T-helper 17 cell (primary cell): ENCODE results near the gene DNAH12. TPM values are rescaled to one million over a fixed set of nuclear protein-coding genes. Genes with fewer than 3 reads are reported as not detected.
A peak's percentile ranks its signal among the peaks of the same experiment; 100 is the strongest.

Experiments
- ATAC-seq: fragments of 150-1000 bp; cut with Tn5 transposase; 2 replicates; pipeline ENCODE4 v1.10.0; 2021; ENCODE audit warnings: mild to moderate bottlenecking, moderate library complexity
- DNase-seq, 3 donors: peaks; one replicate each; pipeline versions ENCODE4 v3.0.0 to v3.0.0-alpha.2; 2020 to 2021
- H3K9me3 ChIP-seq: one replicate; pipeline ENCODE4 v1.7.0; 2013; ENCODE audit warnings: low read length, mild to moderate bottlenecking; ENCODE audit not compliant: control insufficient read depth, poor library complexity, severe bottlenecking
- H3K27ac Mint-ChIP-seq: one replicate; pipeline ENCODE4 v1.8.0; 2022; ENCODE audit warnings: mild to moderate bottlenecking, moderate library complexity, mixed read lengths
- H3K27me3 Mint-ChIP-seq: one replicate; pipeline ENCODE4 v1.8.0; 2022; ENCODE audit warnings: mixed read lengths
- H3K36me3 Mint-ChIP-seq: one replicate; pipeline ENCODE4 v1.8.0; 2022; ENCODE audit warnings: low read depth, mixed read lengths
- H3K4me1 Mint-ChIP-seq: one replicate; pipeline ENCODE4 v1.8.0; 2022; ENCODE audit warnings: mild to moderate bottlenecking, mixed read lengths
- H3K4me3 Mint-ChIP-seq: one replicate; pipeline ENCODE4 v1.8.0; 2022; ENCODE audit warnings: mild to moderate bottlenecking, moderate library complexity, mixed read lengths
- total RNA-seq, 4 donors: library from RNA in 2 of 4; stranded (reverse) in 2 of 4; gene quantifications; one replicate each; pipeline ENCODE4 v1.2.3 and lab custom pipeline; 2022 to 2026

The DNAH12 gene
- total RNA-seq, 2 donors from 2014 or later = 0.07 to 0.23 TPM

GRCh38 chr3:57559526-57559925 is 15.4 kb upstream of the DNAH12 start:
- H3K4me1 Mint-ChIP-seq = peaks cover 31% of the 10 kb centered on the region
- H3K4me3 Mint-ChIP-seq = no peak overlapping the region
- DNase-seq (no peak), ATAC-seq (no peak)
- no peaks in the 10 kb centered on the region for H3K27me3 Mint-ChIP-seq
- H3K9me3 ChIP-seq = no peaks in the 10 kb centered on the region
- H3K27ac Mint-ChIP-seq = no peak overlapping the region
- no peaks in the 10 kb centered on the region for H3K36me3 Mint-ChIP-seq

- Mint-ChIP-seq H3K4me3 (peak overlapping the region; percentile 89), H3K27me3 (no peaks in the 10 kb centered on the region), H3K27ac (peak overlapping the region; percentile 98), H3K36me3 (no peaks in the 10 kb centered on the region), H3K4me1 (peaks cover 27% of the 10 kb centered on the region)
- DNase-seq (no peak), ATAC-seq (peak; percentile 40)
- H3K9me3 ChIP-seq = no peaks in the 10 kb centered on the region
These were observed 13.0 kb upstream of the DNAH12 start for GRCh38 chr3:57557085-57557537.

GRCh38 chr3:57556459-57557084 is 12.4 kb upstream of the DNAH12 start:
- peaks cover 27% of the 10 kb centered on the region for H3K4me1 Mint-ChIP-seq
- no peaks in the 10 kb centered on the region for H3K27me3 Mint-ChIP-seq
- H3K27ac Mint-ChIP-seq = peak overlapping the region; percentile 98
- peak overlapping the region; percentile 89 for H3K4me3 Mint-ChIP-seq
- DNase-seq (peak; percentile 13 to 21 (median 19)), ATAC-seq (peak; percentile 52)
- no peaks in the 10 kb centered on the region for H3K9me3 ChIP-seq
- no peaks in the 10 kb centered on the region for H3K36me3 Mint-ChIP-seq

- DNase-seq (peak; percentile 64 to 69 (median 65)), ATAC-seq (peak; percentile 80)
- no peaks in the 10 kb centered on the region for H3K9me3 ChIP-seq
- Mint-ChIP-seq H3K27ac (peak within 1 kb of the TSS; percentile 98), H3K36me3 (no peaks in the 10 kb centered on the region), H3K27me3 (no peaks in the 10 kb centered on the region), H3K4me1 (peaks cover 27% of the 10 kb centered on the region), H3K4me3 (peak within 1 kb of the TSS; percentile 89)
These were observed 11.8 kb upstream of the DNAH12 start, which contains the start of gene PDE12 for GRCh38 chr3:57555738-57556458. PDE12 (plus strand) TSS chr3:57556274; CDS start chr3:57556380, 106 bp downstream.

GRCh38 chr3:57555306-57555705 is 11.2 kb upstream of the DNAH12 start:
- H3K4me1 Mint-ChIP-seq = peaks cover 27% of the 10 kb centered on the region
- no peak for ATAC-seq
- H3K36me3 Mint-ChIP-seq = no peaks in the 10 kb centered on the region
- H3K27ac Mint-ChIP-seq = peak overlapping the region; percentile 98
- H3K9me3 ChIP-seq = no peaks in the 10 kb centered on the region
- DNase-seq = no peak
- H3K4me3 Mint-ChIP-seq = peak overlapping the region; percentile 89
- no peaks in the 10 kb centered on the region for H3K27me3 Mint-ChIP-seq

GRCh38 chr3:57546616-57547015 is 2.5 kb upstream of the DNAH12 start:
- no peaks in the 10 kb centered on the region for H3K9me3 ChIP-seq
- Mint-ChIP-seq H3K27ac (no peak overlapping the region), H3K36me3 (no peaks in the 10 kb centered on the region), H3K4me3 (no peak overlapping the region), H3K27me3 (no peaks in the 10 kb centered on the region), H3K4me1 (no peaks in the 10 kb centered on the region)
- DNase-seq (no peak), ATAC-seq (no peak)

GRCh38 chr3:57545636-57546268 is 1.6 kb upstream of the DNAH12 start:
- Mint-ChIP-seq H3K27me3 (no peaks in the 10 kb centered on the region), H3K36me3 (no peaks in the 10 kb centered on the region), H3K4me3 (no peak overlapping the region), H3K27ac (no peak overlapping the region), H3K4me1 (no peaks in the 10 kb centered on the region)
- ATAC-seq = no peak
- no peak for DNase-seq
- H3K9me3 ChIP-seq = no peaks in the 10 kb centered on the region

- peaks cover 6% of the 10 kb centered on the region for H3K27me3 Mint-ChIP-seq
- H3K27ac Mint-ChIP-seq = no peak overlapping the region
- peaks cover 6% of the 10 kb centered on the region for H3K4me1 Mint-ChIP-seq
- ATAC-seq = no peak
- no peak for DNase-seq
- no peaks in the 10 kb centered on the region for H3K36me3 Mint-ChIP-seq
- H3K9me3 ChIP-seq = no peaks in the 10 kb centered on the region
- H3K4me3 Mint-ChIP-seq = no peak overlapping the region
These were observed 5.7 kb downstream of the DNAH12 start for GRCh38 chr3:57538465-57538864.

- H3K4me1 Mint-ChIP-seq = no peaks in the 10 kb centered on the region
- no peak for DNase-seq
- ATAC-seq = no peak
- peak overlapping the region; percentile 14 for H3K27ac Mint-ChIP-seq
- peaks cover 12% of the 10 kb centered on the region for H3K27me3 Mint-ChIP-seq
- peaks cover 6% of the 10 kb centered on the region for H3K36me3 Mint-ChIP-seq
- no peak overlapping the region for H3K4me3 Mint-ChIP-seq
- no peaks in the 10 kb centered on the region for H3K9me3 ChIP-seq
These were observed 14.0 kb downstream of the DNAH12 start for GRCh38 chr3:57530071-57530608.

- Mint-ChIP-seq H3K4me1 (peaks cover 6% of the 10 kb centered on the region), H3K36me3 (peaks cover 5% of the 10 kb centered on the region), H3K27me3 (peaks cover 9% of the 10 kb centered on the region), H3K27ac (peak overlapping the region; percentile 51), H3K4me3 (no peak overlapping the region)
- no peaks in the 10 kb centered on the region for H3K9me3 ChIP-seq
- ATAC-seq = no peak
- no peak for DNase-seq
These were observed 25.7 kb downstream of the DNAH12 start for GRCh38 chr3:57518276-57518915.

GRCh38 chr3:57512166-57512565 is 32.0 kb downstream of the DNAH12 start:
- Mint-ChIP-seq H3K36me3 (peaks cover 5% of the 10 kb centered on the region), H3K4me1 (no peaks in the 10 kb centered on the region), H3K27me3 (peaks cover 10% of the 10 kb centered on the region), H3K27ac (no peak overlapping the region), H3K4me3 (no peak overlapping the region)
- no peak for ATAC-seq
- no peak for DNase-seq
- H3K9me3 ChIP-seq = no peaks in the 10 kb centered on the region

- DNase-seq (no peak), ATAC-seq (no peak)
- Mint-ChIP-seq H3K36me3 (peaks cover 4% of the 10 kb centered on the region), H3K4me1 (no peaks in the 10 kb centered on the region), H3K27me3 (peaks cover 22% of the 10 kb centered on the region), H3K27ac (no peak overlapping the region), H3K4me3 (no peak overlapping the region)
- H3K9me3 ChIP-seq = no peaks in the 10 kb centered on the region
These were observed 38.2 kb downstream of the DNAH12 start for GRCh38 chr3:57505901-57506300.

- no peaks in the 10 kb centered on the region for H3K4me1 Mint-ChIP-seq
- no peak overlapping the region for H3K27ac Mint-ChIP-seq
- H3K4me3 Mint-ChIP-seq = no peak overlapping the region
These were observed 43.6 kb downstream of the DNAH12 start for GRCh38 chr3:57500506-57500905.

More at GRCh38 chr3:57500506-57500905, 43.6 kb downstream of the DNAH12 start:
- ATAC-seq (no peak), DNase-seq (no peak)
- H3K9me3 ChIP-seq = no peaks in the 10 kb centered on the region
- Mint-ChIP-seq H3K27me3 (peaks cover 27% of the 10 kb centered on the region), H3K36me3 (peaks cover 2% of the 10 kb centered on the region)
